IgD-negative memory B cell (primary cell): ENCODE data around the gene UGGT2. TPM values are rescaled to one million over a fixed set of nuclear protein-coding genes. Genes with fewer than 3 reads are reported as not detected.
"Not testable (repeated sequence)": the region's sequence is repeated elsewhere in the genome, so short reads cannot be mapped to it uniquely, and the experiment has no call there.

ENCODE experiments used
- H3K27ac Mint-ChIP-seq, 3 donors: one replicate each; pipeline ENCODE4 v1.8.0; 2020 to 2022; ENCODE audit warnings: mild to moderate bottlenecking in 3 of 3, mixed read lengths in 3 of 3, moderate library complexity in 1 of 3
- H3K27me3 Mint-ChIP-seq: one replicate; pipeline ENCODE4 v1.8.0; 2021; ENCODE audit warnings: mixed read lengths
- H3K36me3 Mint-ChIP-seq: one replicate; pipeline ENCODE4 v1.8.0; 2020; ENCODE audit warnings: mild to moderate bottlenecking, mixed read lengths
- H3K4me1 Mint-ChIP-seq, 3 donors: one replicate each; pipeline ENCODE4 v1.8.0; 2020 to 2022; ENCODE audit warnings: mixed read lengths in 3 of 3, mild to moderate bottlenecking in 1 of 3
- H3K4me3 Mint-ChIP-seq, 4 donors: one replicate each; pipeline ENCODE4 v1.8.0; 2020 to 2022; ENCODE audit warnings: mild to moderate bottlenecking in 4 of 4, mixed read lengths in 4 of 4, moderate library complexity in 3 of 4
- H3K9me3 Mint-ChIP-seq, 3 donors: one replicate each; pipeline ENCODE4 v1.8.0; 2020 to 2021; ENCODE audit warnings: mixed read lengths in 3 of 3, mild to moderate bottlenecking in 1 of 3
- polyA plus RNA-seq: library from polyadenylated mRNA; unstranded; fragments of 300-500 nt; fragmentation: Illumina TruSeq; gene quantifications from one replicate; pipeline ENCODE4 v1.2.3, GENCODE V29; 2021

UGGT2 gene
- polyA plus RNA-seq, 1 donor from 2014 or later = 0.70 TPM

DNA sequence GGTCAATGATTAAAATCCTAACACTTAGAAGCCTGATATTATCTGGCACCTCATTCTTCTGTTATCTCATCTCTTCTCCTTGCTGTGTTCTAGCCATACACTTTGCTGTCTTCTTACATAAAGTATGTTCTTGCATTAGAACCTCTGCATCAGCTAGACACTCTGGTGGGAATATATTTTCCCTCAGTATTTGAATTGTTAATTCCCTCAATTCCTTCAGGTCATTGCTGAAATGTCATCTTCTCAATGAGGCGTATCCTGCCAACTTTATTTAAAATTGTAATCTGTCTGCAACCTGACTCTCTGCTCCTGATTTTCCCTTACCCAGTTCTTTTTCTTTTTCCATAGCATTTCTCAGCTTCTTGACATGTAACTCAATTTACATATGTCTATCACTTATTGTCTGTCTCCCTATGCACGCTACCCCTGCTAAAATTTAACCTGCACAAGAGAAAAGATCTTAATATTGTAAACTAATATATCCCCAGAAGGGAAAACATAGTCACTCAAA, 138.2 kb downstream of the UGGT2 start:
- H3K4me1 Mint-ChIP-seq = no peaks in the 10 kb centered on the region

DNA sequence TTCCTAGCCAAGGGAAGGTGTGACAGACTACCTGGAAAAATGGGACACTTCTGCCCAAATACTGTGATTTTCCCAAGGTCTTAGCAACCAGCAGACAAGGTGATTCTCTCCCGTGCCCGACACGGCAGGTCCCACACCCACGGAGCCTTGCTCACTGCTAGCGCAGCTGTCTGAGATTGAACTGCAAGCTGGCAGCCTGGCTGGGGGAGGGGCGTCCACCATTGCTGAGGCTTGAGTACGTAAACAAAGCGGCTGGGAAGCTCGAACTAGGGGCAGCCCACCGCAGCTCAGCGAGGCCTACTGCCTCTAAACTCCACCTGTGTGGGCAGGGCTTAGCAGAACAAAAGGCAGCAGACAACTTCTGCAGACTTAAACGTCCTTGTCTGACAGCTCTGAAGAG, 146.2 kb downstream of the UGGT2 start:
- Mint-ChIP-seq H3K4me1 (no peaks in the 10 kb centered on the region), H3K27me3 (no peaks in the 10 kb centered on the region), H3K27ac (no peak overlapping the region), H3K36me3 (peaks cover 5% of the 10 kb centered on the region), H3K4me3 (no peak overlapping the region), H3K9me3 (peaks cover 8 to 13% (median 13%) of the 10 kb centered on the region in 3 donors)

More for the DNA sequence above, 138.2 kb downstream of the UGGT2 start:
- H3K9me3 Mint-ChIP-seq = peaks cover 4 to 11% (median 8%) of the 10 kb centered on the region in 3 donors
- H3K27me3 Mint-ChIP-seq = no peaks in the 10 kb centered on the region
- H3K36me3 Mint-ChIP-seq = peaks cover 2% of the 10 kb centered on the region
- no peak overlapping the region for H3K27ac Mint-ChIP-seq
- H3K4me3 Mint-ChIP-seq = no peak overlapping the region

DNA sequence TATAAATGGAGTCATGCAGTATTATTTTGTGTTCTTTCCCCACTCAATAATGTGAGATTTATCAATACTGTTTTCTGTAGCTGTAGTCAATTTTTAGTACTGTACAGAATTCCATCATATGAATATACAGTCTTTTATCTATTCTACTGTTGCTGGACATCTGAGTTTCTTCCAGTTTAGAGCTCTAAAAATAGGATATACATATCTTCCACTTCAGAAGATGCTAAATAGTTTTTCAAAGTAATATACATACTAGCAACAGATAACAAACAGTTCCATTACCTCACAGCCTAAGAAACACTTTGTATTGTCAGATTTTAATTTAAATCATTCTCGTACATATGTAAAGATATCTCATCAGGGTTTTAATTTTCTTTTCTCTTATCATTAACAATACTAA, 149.6 kb downstream of the UGGT2 start:
- Mint-ChIP-seq H3K27me3 (no peaks in the 10 kb centered on the region), H3K4me1 (no peaks in the 10 kb centered on the region), H3K27ac (no peak overlapping the region), H3K9me3 (peaks cover 4% of the 10 kb centered on the region in 3 donors), H3K36me3 (peaks cover 3% of the 10 kb centered on the region), H3K4me3 (no peak overlapping the region)

GRCh38 chr13:95902741-95903140, 150.5 kb downstream of the UGGT2 start:
- Mint-ChIP-seq H3K27me3 (no peaks in the 10 kb centered on the region), H3K9me3 (peaks cover 2 to 4% (median 3%) of the 10 kb centered on the region in 3 donors), H3K4me1 (no peaks in the 10 kb centered on the region), H3K4me3 (no peak overlapping the region), H3K27ac (no peak overlapping the region), H3K36me3 (peaks cover 2% of the 10 kb centered on the region)

DNA sequence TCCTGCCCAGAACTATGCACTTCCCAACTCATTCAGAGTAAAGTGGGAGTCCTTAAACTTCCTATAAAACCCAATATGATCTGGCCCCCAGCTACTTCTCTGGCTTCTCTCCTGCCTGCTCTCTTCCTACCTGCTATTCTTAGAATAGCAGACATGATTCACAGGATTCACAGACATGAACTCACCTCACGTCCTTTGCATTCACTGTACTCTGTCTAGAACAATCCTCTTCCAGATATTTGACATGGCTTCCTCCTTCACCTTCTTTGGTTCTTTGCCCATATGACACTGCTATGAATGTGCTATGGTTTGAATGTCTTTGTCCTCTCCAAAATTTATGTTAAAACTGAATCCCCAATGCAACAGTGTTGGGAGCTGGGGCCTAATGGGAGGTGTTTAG, 154.9 kb downstream of the UGGT2 start:
- Mint-ChIP-seq H3K27me3 (no peaks in the 10 kb centered on the region), H3K27ac (no peak overlapping the region), H3K36me3 (peaks cover 1% of the 10 kb centered on the region)

GRCh38 chr13:95896301-95896700, 156.9 kb downstream of the UGGT2 start:
- Mint-ChIP-seq H3K27ac (no peak overlapping the region), H3K36me3 (peaks cover 1% of the 10 kb centered on the region), H3K4me3 (no peak overlapping the region), H3K27me3 (no peaks in the 10 kb centered on the region), H3K4me1 (no peaks in the 10 kb centered on the region), H3K9me3 (no peaks in the 10 kb centered on the region)

More for the DNA sequence above, 154.9 kb downstream of the UGGT2 start:
- no peak overlapping the region for H3K4me3 Mint-ChIP-seq
- no peaks in the 10 kb centered on the region for H3K4me1 Mint-ChIP-seq
- H3K9me3 Mint-ChIP-seq = no peaks in the 10 kb centered on the region

DNA sequence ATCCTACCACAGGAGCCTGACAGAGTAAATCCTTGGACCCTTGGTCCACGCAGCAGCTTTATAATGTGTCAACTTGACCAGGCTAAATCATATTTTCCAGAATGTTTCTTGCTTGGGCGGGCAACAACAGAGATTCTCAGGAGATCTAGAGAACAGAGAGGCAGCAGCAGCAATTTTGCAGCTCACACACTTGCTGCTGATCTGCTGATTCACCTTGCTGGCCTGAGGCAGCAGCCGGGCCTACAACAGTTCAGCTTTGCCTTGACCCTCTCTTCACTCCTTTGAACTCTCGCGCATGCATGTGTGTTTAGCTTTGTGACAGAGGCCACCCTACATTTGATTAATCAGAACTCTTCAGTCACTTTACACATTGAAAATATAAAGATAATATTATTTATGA, 159.3 kb downstream of the UGGT2 start:
- Mint-ChIP-seq H3K4me3 (no peak overlapping the region), H3K9me3 (peaks cover 0 to 4% (median 0%) of the 10 kb centered on the region in 3 donors), H3K27me3 (no peaks in the 10 kb centered on the region), H3K27ac (no peak overlapping the region), H3K4me1 (no peaks in the 10 kb centered on the region), H3K36me3 (peaks cover 4% of the 10 kb centered on the region)

DNA sequence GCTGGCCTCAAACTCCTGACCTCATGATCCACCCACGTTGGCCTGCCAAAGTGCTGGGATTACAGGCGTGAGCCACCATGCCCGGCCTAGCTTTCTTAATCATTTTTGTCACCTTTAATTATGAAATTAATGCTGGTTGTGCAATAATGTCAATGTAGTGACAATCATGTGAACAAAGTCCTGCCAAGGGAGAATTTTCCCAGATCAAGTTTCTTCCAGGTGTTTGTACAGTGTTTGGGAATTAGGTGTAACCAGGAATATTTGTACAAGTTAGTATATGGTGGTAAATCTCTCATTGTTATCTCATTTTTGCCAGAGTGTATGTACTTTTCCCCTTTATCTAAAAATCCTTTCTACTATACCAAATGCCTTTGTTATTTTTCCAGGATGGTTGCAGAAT, 171.1 kb downstream of the UGGT2 start:
- Mint-ChIP-seq H3K4me3 (no peak overlapping the region), H3K9me3 (no peaks in the 10 kb centered on the region), H3K27me3 (no peaks in the 10 kb centered on the region), H3K36me3 (no peaks in the 10 kb centered on the region), H3K4me1 (no peaks in the 10 kb centered on the region), H3K27ac (no peak overlapping the region)

GRCh38 chr13:95880331-95880730, 172.9 kb downstream of the UGGT2 start:
- Mint-ChIP-seq H3K36me3 (no peaks in the 10 kb centered on the region), H3K27me3 (no peaks in the 10 kb centered on the region), H3K27ac (no peak overlapping the region), H3K9me3 (no peaks in the 10 kb centered on the region), H3K4me3 (no peak overlapping the region), H3K4me1 (no peaks in the 10 kb centered on the region)

DNA sequence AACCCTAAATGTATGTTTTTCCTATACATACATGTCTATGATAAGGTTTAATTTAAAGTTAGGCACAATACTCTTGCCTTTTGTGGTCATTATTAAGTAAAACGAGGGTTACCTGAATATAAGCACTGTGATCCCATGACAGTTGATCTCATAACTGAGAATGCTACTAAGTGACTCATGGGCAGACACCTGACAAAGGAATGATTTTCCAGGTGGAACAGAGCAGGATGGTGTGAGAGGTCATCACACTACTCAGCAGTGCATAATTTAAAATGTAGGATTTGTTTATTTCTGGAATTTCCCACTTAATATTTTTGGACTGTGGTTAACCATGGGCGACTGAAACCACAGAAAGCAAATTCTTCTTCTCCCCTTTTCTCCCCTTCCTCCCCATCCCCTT, 178.9 kb downstream of the UGGT2 start:
- no peak overlapping the region for H3K27ac Mint-ChIP-seq
- H3K36me3 Mint-ChIP-seq = no peaks in the 10 kb centered on the region
- no peaks in the 10 kb centered on the region for H3K9me3 Mint-ChIP-seq
- H3K4me1 Mint-ChIP-seq = no peaks in the 10 kb centered on the region
- H3K27me3 Mint-ChIP-seq = no peaks in the 10 kb centered on the region
- no peak overlapping the region for H3K4me3 Mint-ChIP-seq

GRCh38 chr13:95870421-95870820, 182.8 kb downstream of the UGGT2 start:
- no peaks in the 10 kb centered on the region for H3K36me3 Mint-ChIP-seq
- no peak overlapping the region for H3K27ac Mint-ChIP-seq
- H3K4me1 Mint-ChIP-seq = no peaks in the 10 kb centered on the region
- no peaks in the 10 kb centered on the region for H3K9me3 Mint-ChIP-seq
- no peaks in the 10 kb centered on the region for H3K27me3 Mint-ChIP-seq
- H3K4me3 Mint-ChIP-seq = no peak overlapping the region

- Mint-ChIP-seq H3K9me3 (peaks cover 0 to 2% (median 0%) of the 10 kb centered on the region in 3 donors), H3K27ac (no peak overlapping the region), H3K4me3 (no peak overlapping the region)
These were observed 188.1 kb downstream of the UGGT2 start for GRCh38 chr13:95865080-95865615.

GRCh38 chr13:95862408-95862807, 190.8 kb downstream of the UGGT2 start:
- Mint-ChIP-seq H3K27ac (no peak overlapping the region), H3K9me3 (peaks cover 0 to 2% (median 0%) of the 10 kb centered on the region in 3 donors), H3K27me3 (no peaks in the 10 kb centered on the region), H3K36me3 (peaks cover 1% of the 10 kb centered on the region), H3K4me3 (no peak overlapping the region), H3K4me1 (no peaks in the 10 kb centered on the region)

More at GRCh38 chr13:95865080-95865615, 188.1 kb downstream of the UGGT2 start:
- Mint-ChIP-seq H3K27me3 (no peaks in the 10 kb centered on the region), H3K4me1 (no peaks in the 10 kb centered on the region), H3K36me3 (peaks cover 1% of the 10 kb centered on the region)

DNA sequence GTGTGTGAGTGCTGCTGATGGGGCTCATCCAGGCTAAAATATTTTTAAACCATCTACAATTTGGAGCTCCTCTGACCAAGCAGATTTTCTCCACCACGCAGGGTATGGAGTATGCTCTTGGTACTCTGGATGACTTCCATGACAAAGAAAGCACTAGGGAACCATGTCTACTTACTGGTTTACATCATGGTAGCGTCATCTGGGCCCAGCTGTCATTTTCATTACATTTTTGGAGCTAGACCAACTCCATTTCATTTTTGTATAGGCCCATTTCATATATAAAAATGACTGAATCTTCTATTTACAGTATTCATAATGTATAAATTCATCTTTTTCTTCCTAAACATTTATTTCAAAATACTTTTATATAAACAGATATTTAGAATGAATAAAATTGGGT, 191.9 kb downstream of the UGGT2 start:
- Mint-ChIP-seq H3K27ac (no peak overlapping the region), H3K36me3 (peaks cover 1% of the 10 kb centered on the region), H3K4me3 (no peak overlapping the region), H3K4me1 (no peaks in the 10 kb centered on the region), H3K27me3 (no peaks in the 10 kb centered on the region), H3K9me3 (peaks cover 0 to 2% (median 0%) of the 10 kb centered on the region in 3 donors)

- Mint-ChIP-seq H3K27ac (no peak overlapping the region), H3K27me3 (no peaks in the 10 kb centered on the region), H3K36me3 (peaks cover 1% of the 10 kb centered on the region)
These were observed 194.7 kb downstream of the UGGT2 start for GRCh38 chr13:95858286-95859075.

DNA sequence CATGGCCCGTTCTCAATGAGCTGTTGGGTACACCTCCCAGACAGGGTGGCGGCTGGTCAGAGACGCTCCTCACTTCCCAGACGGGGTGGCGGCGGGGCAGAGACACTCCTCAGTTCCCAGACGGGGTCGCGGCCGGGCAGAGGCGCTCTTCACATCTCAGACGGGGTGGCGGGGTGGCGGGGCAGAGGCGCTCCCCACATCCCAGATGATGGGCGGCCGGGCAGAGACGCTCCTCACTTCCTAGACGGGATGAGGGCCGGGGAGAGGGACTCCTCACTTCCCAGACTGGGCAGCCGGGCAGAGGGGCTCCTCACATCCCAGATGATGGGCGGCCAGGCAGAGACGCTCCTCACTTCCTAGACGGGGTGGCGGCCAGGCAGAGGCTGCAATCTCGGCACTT, 207.5 kb downstream of the UGGT2 start:
- H3K27me3 Mint-ChIP-seq, H3K36me3 Mint-ChIP-seq, H3K4me3 Mint-ChIP-seq, H3K4me1 Mint-ChIP-seq, H3K27ac Mint-ChIP-seq: not testable (repeated sequence)
- peaks cover 4 to 14% (median 7%) of the 10 kb centered on the region in 3 donors for H3K9me3 Mint-ChIP-seq

More at GRCh38 chr13:95858286-95859075, 194.7 kb downstream of the UGGT2 start:
- Mint-ChIP-seq H3K9me3 (peaks cover 0 to 2% (median 0%) of the 10 kb centered on the region in 3 donors), H3K4me3 (no peak overlapping the region), H3K4me1 (no peaks in the 10 kb centered on the region)
